H1 (cell line): Measurements from ENCODE around the gene ENKD1. TPM values are rescaled to one million over a fixed set of nuclear protein-coding genes. Genes with fewer than 3 reads are reported as not detected.

Experiments
- CBX8 ChIP-seq: fragments of 300-800, 300-1000 bp; sonication (generic); IDR thresholded peaks from 2 replicates; pipeline ENCODE4 v1.7.1; 2016; ENCODE audit warnings: low read depth, low read length, borderline replicate concordance
- CHD1 ChIP-seq: IDR thresholded peaks from 2 replicates; pipeline ENCODE4 v1.6.1; 2012; ENCODE audit warnings: low read depth, low read length, improper control_type of control experiment
- CTBP2 ChIP-seq: IDR thresholded peaks from 2 replicates; pipeline ENCODE4 v1.7.0; 2011; ENCODE audit warnings: borderline replicate concordance, mild to moderate bottlenecking, moderate library complexity, mixed read lengths, low read length; ENCODE audit not compliant: insufficient read depth, insufficient read length
- CTCF ChIP-seq, 3 experiments: IDR thresholded peaks; 1 replicate in 2 of 3; 2 replicates in 1 of 3; pipeline versions ENCODE4 v1.5.1 to v1.6.1; 2011; ENCODE audit warnings: low read length in 3 of 3, mild to moderate bottlenecking in 3 of 3, inconsistent platforms in 2 of 3, low read depth in 1 of 3, moderate library complexity in 1 of 3; ENCODE audit not compliant: insufficient read depth in 1 of 3; ENCODE audit errors: control extremely low read depth in 1 of 3
- E2F6 ChIP-seq: IDR thresholded peaks from 2 replicates; pipeline ENCODE4 v1.6.1; 2012; ENCODE audit warnings: inconsistent platforms
- EGR1 ChIP-seq: IDR thresholded peaks from 2 replicates; pipeline ENCODE4 v1.6.1; 2011; ENCODE audit warnings: low read depth, low read length, borderline replicate concordance
- MAX ChIP-seq: IDR thresholded peaks from 2 replicates; pipeline ENCODE4 v1.6.1; 2012; ENCODE audit warnings: inconsistent platforms
- SP2 ChIP-seq: IDR thresholded peaks from 2 replicates; pipeline ENCODE4 v1.6.1; 2012; ENCODE audit warnings: mild to moderate bottlenecking, low read length, inconsistent platforms
- SRF ChIP-seq: IDR thresholded peaks from 2 replicates; pipeline ENCODE4 v1.6.1; 2011; ENCODE audit warnings: mild to moderate bottlenecking, low read depth, low read length, moderate library complexity
- USF2 ChIP-seq: IDR thresholded peaks from 2 replicates; pipeline ENCODE4 v1.6.1; 2011; ENCODE audit warnings: low read length, improper control_type of control experiment
- polyA plus RNA-seq, 7 experiments: library from polyadenylated mRNA; depleted of rRNA in 3 of 7; stranded (reverse) in 5 of 7; unstranded in 2 of 7; fragments of >200 nt in 5 of 7; fragments of 200-250 nt in 2 of 7; gene quantifications; 1 replicate in 5 of 7; 2 replicates in 1 of 7; 4 replicates in 1 of 7; pipeline versions ENCODE4 v1.2.1 to v1.2.3, GENCODE V29; 2011 to 2013; ENCODE audit warnings: missing spikeins in 2 of 7, mixed read lengths in 2 of 7
- total RNA-seq: library from RNA; stranded (reverse); fragmentation: NEBNext Ultra II Directional; extraction: Animal tissue kit (Norgen Biotek cat#: 25700); gene quantifications from 2 replicates; pipeline ENCODE4 v1.2.1, GENCODE V29; 2021

Gene ENKD1
- total and polyA plus RNA-seq, 2 of the 8 experiments (the other 6 are each of a cell fraction or from before 2014, with no cell fraction given) = 12.9 to 16.1 TPM

GRCh38 chr16:67697422-67698185 is 31.1 kb upstream of the ENKD1 start (continued):
- no peak for TF ChIP-seq MAX
- TF ChIP-seq CTBP2 = no peak
- no peak for TF ChIP-seq CTCF (IDR thresholded peaks at IDR 0.05; ENCODE audit: control extremely low read depth in 1 of 3, insufficient read depth in 1 of 3, low read depth in 1 of 3, low read length in 3 of 3)
- TF ChIP-seq EGR1 = no peak
- TF ChIP-seq SP2 = no peak
- TF ChIP-seq E2F6 = no peak
- no peak for TF ChIP-seq CBX8
- TF ChIP-seq USF2 = no peak
- no peak for TF ChIP-seq SRF
- no peak for TF ChIP-seq CHD1
